Measurements from ENCODE around the gene COL4A4. TPM values are rescaled to one million over a fixed set of nuclear protein-coding genes. Genes with fewer than 3 reads are reported as not detected.

The COL4A4 gene
- total and polyA plus RNA-seq, 8 donors: 0.75 to 5.7 (median 3.6) TPM

DNA sequence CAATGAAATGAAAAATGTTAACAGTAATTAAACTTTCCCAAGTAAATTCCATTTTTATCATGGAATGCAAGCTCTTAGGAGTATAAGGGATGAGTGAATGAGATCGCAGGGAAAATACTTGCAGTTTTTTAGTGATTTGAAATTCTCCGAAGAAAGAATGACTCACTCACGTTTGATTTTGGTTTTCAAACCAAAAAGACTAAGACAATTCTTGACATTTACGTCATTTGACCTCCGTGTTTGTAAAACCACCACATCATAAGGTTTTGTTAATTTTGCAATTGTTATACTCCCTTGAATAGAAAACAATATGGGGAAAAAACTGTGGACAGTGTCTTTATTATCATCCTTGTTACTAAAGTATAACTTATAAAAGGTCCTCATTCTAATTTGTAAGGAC lies 29.4 kb downstream of the COL4A4 start:
- Histone ChIP-seq H3K4me3 (no peak overlapping the region), H3K27ac (no peak overlapping the region), H3K9me3 (no peaks in the 10 kb centered on the region), H3K36me3 (no peaks in the 10 kb centered on the region), H3K27me3 (no peaks in the 10 kb centered on the region), H3K4me1 (no peaks in the 10 kb centered on the region)
- 82 to 88% methylated on average over 5 of the region's 5 CpGs for WGBS, 2 donors
- TF ChIP-seq, protein P1, sequence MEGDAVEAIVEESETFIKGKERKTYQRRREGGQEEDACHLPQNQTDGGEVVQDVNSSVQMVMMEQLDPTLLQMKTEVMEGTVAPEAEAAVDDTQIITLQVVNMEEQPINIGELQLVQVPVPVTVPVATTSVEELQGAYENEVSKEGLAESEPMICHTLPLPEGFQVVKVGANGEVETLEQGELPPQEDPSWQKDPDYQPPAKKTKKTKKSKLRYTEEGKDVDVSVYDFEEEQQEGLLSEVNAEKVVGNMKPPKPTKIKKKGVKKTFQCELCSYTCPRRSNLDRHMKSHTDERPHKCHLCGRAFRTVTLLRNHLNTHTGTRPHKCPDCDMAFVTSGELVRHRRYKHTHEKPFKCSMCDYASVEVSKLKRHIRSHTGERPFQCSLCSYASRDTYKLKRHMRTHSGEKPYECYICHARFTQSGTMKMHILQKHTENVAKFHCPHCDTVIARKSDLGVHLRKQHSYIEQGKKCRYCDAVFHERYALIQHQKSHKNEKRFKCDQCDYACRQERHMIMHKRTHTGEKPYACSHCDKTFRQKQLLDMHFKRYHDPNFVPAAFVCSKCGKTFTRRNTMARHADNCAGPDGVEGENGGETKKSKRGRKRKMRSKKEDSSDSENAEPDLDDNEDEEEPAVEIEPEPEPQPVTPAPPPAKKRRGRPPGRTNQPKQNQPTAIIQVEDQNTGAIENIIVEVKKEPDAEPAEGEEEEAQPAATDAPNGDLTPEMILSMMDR (IDR thresholded peaks at IDR 0.05): no peak
- DNase-seq (no peak), FAIRE-seq (no peak), ATAC-seq (no peak)
- intact Hi-C loops (cut with DNase I): loop anchor here in 2 of 3 donors (5.0 to 10.0 kb wide), 2 partner anchors 100 to 108 kb away; no protein-coding TSS in a partner anchor

DNA sequence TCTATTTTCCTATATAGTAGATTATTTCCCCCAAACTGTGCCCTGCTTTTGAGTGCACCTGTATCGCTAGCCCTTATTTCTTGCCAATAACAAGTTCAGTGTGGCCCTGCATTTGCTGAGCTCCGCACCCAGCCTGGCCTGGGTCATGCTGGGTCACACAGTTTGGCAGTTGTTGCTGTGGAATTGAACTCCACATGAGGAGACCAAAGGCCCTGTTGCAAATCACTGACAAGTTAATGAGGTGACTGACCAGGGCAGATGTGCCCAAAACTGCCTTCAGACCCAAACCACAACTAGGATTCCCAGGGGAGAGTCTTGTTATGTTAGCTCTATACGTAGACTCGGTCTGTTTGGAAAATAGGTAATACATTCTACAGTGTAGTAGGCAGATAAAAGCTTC lies 31.0 kb downstream of the COL4A4 start:
- Histone ChIP-seq H3K27me3 (no peaks in the 10 kb centered on the region), H3K9me3 (no peaks in the 10 kb centered on the region), H3K27ac (no peak overlapping the region), H3K36me3 (no peaks in the 10 kb centered on the region), H3K4me1 (no peaks in the 10 kb centered on the region), H3K4me3 (no peak overlapping the region)
- no peak for DNase-seq
- intact Hi-C loops (cut with DNase I): loop anchor here in 2 of 3 donors (5.0 to 10.0 kb wide), 2 partner anchors 102 to 109 kb away; no protein-coding TSS in a partner anchor
- TF ChIP-seq, protein P1 (IDR thresholded peaks at IDR 0.05): no peak
- 80 to 81% methylated on average over 4 of the region's 4 CpGs for WGBS, 2 donors
- no peak for FAIRE-seq
- no peak for ATAC-seq

DNA sequence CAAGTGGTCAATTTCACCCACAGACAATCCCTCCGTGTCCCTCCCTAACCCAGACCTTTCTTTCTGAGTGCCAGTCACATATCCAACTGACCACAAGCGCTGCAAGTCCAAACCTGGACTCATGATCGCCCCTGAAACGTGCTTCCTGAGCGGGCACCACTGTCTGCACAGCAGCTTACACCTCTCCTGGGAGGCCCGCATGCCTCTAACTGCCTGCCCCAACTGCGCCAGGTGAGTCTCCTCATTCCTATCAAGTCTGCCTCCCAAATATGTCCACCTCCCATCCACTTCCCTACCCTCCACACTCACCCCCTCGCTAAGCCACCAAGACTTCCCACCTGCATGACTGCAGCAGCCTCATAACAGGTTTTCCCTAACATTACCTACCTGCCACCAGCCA lies 33.4 kb downstream of the COL4A4 start:
- Histone ChIP-seq H3K4me3 (no peak overlapping the region), H3K27me3 (no peaks in the 10 kb centered on the region), H3K4me1 (no peaks in the 10 kb centered on the region), H3K36me3 (no peaks in the 10 kb centered on the region), H3K9me3 (no peaks in the 10 kb centered on the region), H3K27ac (no peak overlapping the region)
- intact Hi-C loops (cut with DNase I): loop anchor here (2.0 to 10.0 kb wide), 3 partner anchors 104 to 112 kb away; no protein-coding TSS in a partner anchor
- TF ChIP-seq, protein P1 (IDR thresholded peaks at IDR 0.05): no peak
- 86 to 88% methylated on average over 8 of the region's 8 CpGs for WGBS, 2 donors
- no peak for DNase-seq
- FAIRE-seq: no peak
- ATAC-seq: peak in 2 of 4 donors; percentile 6 to 8

DNA sequence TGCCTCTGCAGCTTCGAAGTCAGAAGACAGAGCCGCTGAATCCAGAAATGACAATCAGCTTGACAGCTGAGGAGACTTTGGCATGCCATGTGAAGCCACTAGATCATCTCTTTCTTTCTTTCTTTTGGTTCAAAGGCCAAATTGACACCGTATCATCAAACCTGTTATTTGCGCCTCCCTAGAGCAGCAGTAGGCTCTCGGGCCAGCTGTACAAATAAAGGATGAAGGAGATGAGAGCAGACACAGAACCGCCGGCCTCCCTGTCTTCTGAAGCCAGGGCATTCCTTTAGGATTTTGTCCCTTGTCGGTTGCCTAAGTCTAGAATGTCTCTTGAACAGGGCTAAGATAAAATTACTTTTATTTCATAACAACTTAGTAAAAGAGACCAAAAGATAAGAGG lies 36.8 kb downstream of the COL4A4 start:
- Histone ChIP-seq H3K27ac (no peak overlapping the region), H3K36me3 (no peaks in the 10 kb centered on the region), H3K27me3 (no peaks in the 10 kb centered on the region), H3K9me3 (no peaks in the 10 kb centered on the region), H3K4me1 (no peaks in the 10 kb centered on the region), H3K4me3 (no peak overlapping the region)
- intact Hi-C loops (cut with DNase I): no loop called here
- TF ChIP-seq, protein P1 (IDR thresholded peaks at IDR 0.05): no peak
- FAIRE-seq: no peak
- DNase-seq: no peak
- WGBS, 2 donors: 56 to 63% methylated on average over 8 of the region's 8 CpGs
- no peak for ATAC-seq

DNA sequence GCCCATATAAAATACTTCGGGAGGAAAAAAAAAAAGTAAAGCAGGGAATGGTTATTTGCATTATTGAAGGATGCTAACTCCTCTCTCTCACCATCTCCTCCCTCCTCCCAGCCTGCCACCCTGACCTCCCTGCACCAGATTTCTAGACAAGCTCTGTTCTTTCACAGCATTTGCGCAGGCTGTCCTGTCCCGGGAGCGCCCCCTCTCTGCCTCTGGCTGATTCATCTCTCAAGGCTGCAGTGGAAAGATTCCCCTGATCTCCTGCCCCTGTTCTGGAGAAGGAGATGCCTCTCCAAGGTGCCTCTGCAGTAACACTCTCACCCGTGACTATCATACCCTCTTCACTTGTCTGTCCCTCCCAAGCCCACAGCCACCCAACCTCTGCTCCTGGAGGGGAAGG lies 38.5 kb downstream of the COL4A4 start:
- H3K9me3 ChIP-seq: no peaks in the 10 kb centered on the region
- FAIRE-seq (no peak), DNase-seq (no peak), ATAC-seq (no peak)
- no peaks in the 10 kb centered on the region for H3K27me3 ChIP-seq
- TF ChIP-seq, protein P1 (IDR thresholded peaks at IDR 0.05): no peak
- WGBS, 2 donors: 92 to 93% methylated on average over 5 of the region's 5 CpGs
- no peaks in the 10 kb centered on the region for H3K36me3 ChIP-seq
- intact Hi-C loops (cut with DNase I): no loop called here
- H3K27ac ChIP-seq: no peak overlapping the region
- no peak overlapping the region for H3K4me3 ChIP-seq
- no peaks in the 10 kb centered on the region for H3K4me1 ChIP-seq

Measured in pancreas (tissue), 10 donors.